Muscle layer of duodenum (tissue), 2 donors: ENCODE results near the gene KDM4B.
"Not testable (repeated sequence)": the region's sequence is repeated elsewhere in the genome, so short reads cannot be mapped to it uniquely, and the experiment has no call there.

Source experiments
- H3K27ac ChIP-seq: one replicate; pipeline ENCODE4 v1.7.0; 2013; ENCODE audit warnings: mild to moderate bottlenecking, low read length
- H3K27me3 ChIP-seq: one replicate; pipeline ENCODE4 v1.7.0; 2013; ENCODE audit warnings: low read depth, mild to moderate bottlenecking, control low read depth, low read length
- H3K36me3 ChIP-seq, 2 donors: one replicate each; pipeline ENCODE4 v1.7.0; 2013; ENCODE audit warnings: low read length in 2 of 2, control low read depth in 1 of 2, mild to moderate bottlenecking in 1 of 2; ENCODE audit not compliant: insufficient read depth in 2 of 2, control insufficient read depth in 1 of 2
- H3K4me1 ChIP-seq, 2 donors: one replicate each; pipeline ENCODE4 v1.7.0; 2013; ENCODE audit warnings: low read length in 2 of 2, mild to moderate bottlenecking in 2 of 2, control low read depth in 1 of 2, moderate library complexity in 1 of 2; ENCODE audit not compliant: insufficient read depth in 2 of 2, control insufficient read depth in 1 of 2
- H3K4me3 ChIP-seq, 2 donors: one replicate each; pipeline ENCODE4 v1.7.0; 2013; ENCODE audit warnings: low read length in 2 of 2, low read depth in 1 of 2, mild to moderate bottlenecking in 1 of 2
- H3K9me3 ChIP-seq, 2 donors: one replicate each; pipeline ENCODE4 v1.7.0; 2013; ENCODE audit warnings: low read length in 2 of 2, control low read depth in 1 of 2, mild to moderate bottlenecking in 1 of 2; ENCODE audit not compliant: control insufficient read depth in 1 of 2
- donor health status: healthy.

KDM4B gene

GRCh38 chr19:5186293-5187050 is 217.6 kb downstream of the KDM4B start:
- no peaks in the 10 kb centered on the region for H3K36me3 ChIP-seq

GRCh38 chr19:5188548-5189317 is 219.8 kb downstream of the KDM4B start:
- no peaks in the 10 kb centered on the region for H3K4me1 ChIP-seq
- no peaks in the 10 kb centered on the region for H3K27me3 ChIP-seq
- H3K9me3 ChIP-seq, result no peaks in the 10 kb centered on the region
- no peak overlapping the region for H3K27ac ChIP-seq
- no peak overlapping the region for H3K4me3 ChIP-seq
- H3K36me3 ChIP-seq, result no peaks in the 10 kb centered on the region

More at GRCh38 chr19:5186293-5187050, 217.6 kb downstream of the KDM4B start:
- Histone ChIP-seq H3K27me3 (no peaks in the 10 kb centered on the region), H3K4me1 (no peaks in the 10 kb centered on the region), H3K9me3 (no peaks in the 10 kb centered on the region), H3K4me3 (no peak overlapping the region), H3K27ac (no peak overlapping the region)

GRCh38 chr19:5189318-5189607 is 220.3 kb downstream of the KDM4B start:
- Histone ChIP-seq H3K36me3 (no peaks in the 10 kb centered on the region), H3K9me3 (no peaks in the 10 kb centered on the region), H3K27ac (no peak overlapping the region), H3K4me3 (no peak overlapping the region), H3K27me3 (no peaks in the 10 kb centered on the region), H3K4me1 (no peaks in the 10 kb centered on the region)

GRCh38 chr19:5191091-5191490 is 222.2 kb downstream of the KDM4B start:
- Histone ChIP-seq H3K4me3 (no peak overlapping the region), H3K36me3 (no peaks in the 10 kb centered on the region), H3K27ac (no peak overlapping the region), H3K4me1 (no peaks in the 10 kb centered on the region), H3K27me3 (no peaks in the 10 kb centered on the region), H3K9me3 (no peaks in the 10 kb centered on the region)

GRCh38 chr19:5192568-5192967 is 223.7 kb downstream of the KDM4B start:
- H3K27ac ChIP-seq, result no peak overlapping the region
- H3K4me3 ChIP-seq, result no peak overlapping the region
- H3K27me3 ChIP-seq, result no peaks in the 10 kb centered on the region
- H3K9me3 ChIP-seq, result no peaks in the 10 kb centered on the region
- H3K36me3 ChIP-seq, result no peaks in the 10 kb centered on the region
- H3K4me1 ChIP-seq, result no peaks in the 10 kb centered on the region

- no peak overlapping the region for H3K27ac ChIP-seq
- H3K36me3 ChIP-seq, result no peaks in the 10 kb centered on the region
- no peak overlapping the region for H3K4me3 ChIP-seq
- H3K9me3 ChIP-seq, result no peaks in the 10 kb centered on the region
- H3K27me3 ChIP-seq, result no peaks in the 10 kb centered on the region
- no peaks in the 10 kb centered on the region for H3K4me1 ChIP-seq
Observed at GRCh38 chr19:5193192-5193591, 224.3 kb downstream of the KDM4B start.

- no peak overlapping the region for H3K27ac ChIP-seq
- peaks cover 0 to under 1% of the 10 kb centered on the region in 2 donors for H3K9me3 ChIP-seq
- no peaks in the 10 kb centered on the region for H3K4me1 ChIP-seq
- H3K27me3 ChIP-seq, result no peaks in the 10 kb centered on the region
- H3K4me3 ChIP-seq, result no peak overlapping the region
- H3K36me3 ChIP-seq, result no peaks in the 10 kb centered on the region
Observed at GRCh38 chr19:5194641-5195040, 225.7 kb downstream of the KDM4B start.

GRCh38 chr19:5195587-5195986 is 226.7 kb downstream of the KDM4B start:
- not testable (repeated sequence) for H3K27ac ChIP-seq, H3K36me3 ChIP-seq, H3K4me1 ChIP-seq, H3K27me3 ChIP-seq, H3K4me3 ChIP-seq, H3K9me3 ChIP-seq

- H3K4me3 ChIP-seq, result no peak overlapping the region
- H3K36me3 ChIP-seq, result no peaks in the 10 kb centered on the region
- H3K9me3 ChIP-seq, result peaks cover 0 to 18% of the 10 kb centered on the region in 2 donors
- no peaks in the 10 kb centered on the region for H3K4me1 ChIP-seq
- no peaks in the 10 kb centered on the region for H3K27me3 ChIP-seq
- H3K27ac ChIP-seq, result no peak overlapping the region
Observed at GRCh38 chr19:5196832-5197231, 227.9 kb downstream of the KDM4B start.

- Histone ChIP-seq H3K9me3 (peaks cover 0 to 22% of the 10 kb centered on the region in 2 donors), H3K4me1 (no peaks in the 10 kb centered on the region), H3K27me3 (no peaks in the 10 kb centered on the region), H3K4me3 (no peak overlapping the region), H3K36me3 (no peaks in the 10 kb centered on the region), H3K27ac (no peak overlapping the region)
Observed at GRCh38 chr19:5200844-5201243, 231.9 kb downstream of the KDM4B start.

GRCh38 chr19:5202553-5202952 is 233.6 kb downstream of the KDM4B start:
- no peaks in the 10 kb centered on the region for H3K4me1 ChIP-seq
- no peak overlapping the region for H3K4me3 ChIP-seq
- H3K9me3 ChIP-seq, result peaks cover 0 to 22% of the 10 kb centered on the region in 2 donors
- H3K36me3 ChIP-seq, result peaks cover 0 to 13% of the 10 kb centered on the region in 2 donors
- H3K27me3 ChIP-seq, result no peaks in the 10 kb centered on the region
- H3K27ac ChIP-seq, result no peak overlapping the region
